NCI-H774 (cell line): Measurements from ENCODE around the gene NXPH4.

Source experiments
- DNase-seq: peaks from one replicate; lab custom pipeline; 2025; lab: John Stamatoyannopoulos, UW

The NXPH4 gene

GRCh38 chr12:57183939-57184725 lies 32.5 kb upstream of the NXPH4 start:
- no peak for DNase-seq

- no peak for DNase-seq
Observed at GRCh38 chr12:57185403-57185802, 31.2 kb upstream of the NXPH4 start.

- DNase-seq, result no peak
Observed at GRCh38 chr12:57185906-57186508, 30.6 kb upstream of the NXPH4 start.

GRCh38 chr12:57187222-57188089 lies 29.1 kb upstream of the NXPH4 start:
- no peak for DNase-seq

- no peak for DNase-seq
Observed at GRCh38 chr12:57188090-57188425, 28.5 kb upstream of the NXPH4 start.

GRCh38 chr12:57190037-57190436 lies 26.6 kb upstream of the NXPH4 start:
- no peak for DNase-seq

GRCh38 chr12:57190821-57191220 lies 25.8 kb upstream of the NXPH4 start:
- no peak for DNase-seq

- no peak for DNase-seq
Observed at GRCh38 chr12:57191410-57191809, 25.2 kb upstream of the NXPH4 start.

GRCh38 chr12:57192920-57193319 lies 23.7 kb upstream of the NXPH4 start:
- DNase-seq, result no peak

GRCh38 chr12:57193706-57194245 lies 22.8 kb upstream of the NXPH4 start:
- DNase-seq, result no peak

- DNase-seq, result no peak
Observed at GRCh38 chr12:57194253-57194652, 22.3 kb upstream of the NXPH4 start.

- DNase-seq, result no peak
Observed at GRCh38 chr12:57195186-57195585, 21.4 kb upstream of the NXPH4 start.

- no peak for DNase-seq
Observed at GRCh38 chr12:57195611-57196371, 20.8 kb upstream of the NXPH4 start.

- no peak for DNase-seq
Observed at GRCh38 chr12:57196439-57196838, 20.2 kb upstream of the NXPH4 start.

- DNase-seq, result no peak
Observed at GRCh38 chr12:57196956-57197355, 19.6 kb upstream of the NXPH4 start.

GRCh38 chr12:57198329-57198728 lies 18.3 kb upstream of the NXPH4 start:
- DNase-seq, result no peak

GRCh38 chr12:57199191-57199590 lies 17.4 kb upstream of the NXPH4 start:
- no peak for DNase-seq

- no peak for DNase-seq
Observed at GRCh38 chr12:57200497-57200896, 16.1 kb upstream of the NXPH4 start.

- DNase-seq, result no peak
Observed at GRCh38 chr12:57201219-57201618, 15.4 kb upstream of the NXPH4 start.

GRCh38 chr12:57201631-57202030 lies 15.0 kb upstream of the NXPH4 start:
- no peak for DNase-seq

- DNase-seq, result no peak
Observed at GRCh38 chr12:57202321-57202720, 14.3 kb upstream of the NXPH4 start.

- DNase-seq, result no peak
Observed at GRCh38 chr12:57203201-57203600, 13.4 kb upstream of the NXPH4 start.
